Diencephalon (tissue), 1 donor: Measurements from ENCODE around the gene NMRAL1. TPM values are rescaled to one million over a fixed set of nuclear protein-coding genes. Genes with fewer than 3 reads are reported as not detected.

Source experiments
- small RNA-seq: library from RNA; depleted of rRNA; stranded (forward); fragments of <200 nt; gene quantifications from one replicate; pipeline ENCODE3, GENCODE V24; 2014
- total RNA-seq: library from RNA; depleted of rRNA; stranded (reverse); fragments of >200 nt; gene quantifications from one replicate; pipeline ENCODE4 v1.2.3, GENCODE V29; 2014

The NMRAL1 gene
- 49.1 TPM for total RNA-seq

GRCh38 chr16:4474192-4474961 lies at the start of gene NMRAL1:
Gene NMRAL1 (minus strand): TSS chr16:4474625. CDS start chr16:4474132, 493 bp downstream.

DNA sequence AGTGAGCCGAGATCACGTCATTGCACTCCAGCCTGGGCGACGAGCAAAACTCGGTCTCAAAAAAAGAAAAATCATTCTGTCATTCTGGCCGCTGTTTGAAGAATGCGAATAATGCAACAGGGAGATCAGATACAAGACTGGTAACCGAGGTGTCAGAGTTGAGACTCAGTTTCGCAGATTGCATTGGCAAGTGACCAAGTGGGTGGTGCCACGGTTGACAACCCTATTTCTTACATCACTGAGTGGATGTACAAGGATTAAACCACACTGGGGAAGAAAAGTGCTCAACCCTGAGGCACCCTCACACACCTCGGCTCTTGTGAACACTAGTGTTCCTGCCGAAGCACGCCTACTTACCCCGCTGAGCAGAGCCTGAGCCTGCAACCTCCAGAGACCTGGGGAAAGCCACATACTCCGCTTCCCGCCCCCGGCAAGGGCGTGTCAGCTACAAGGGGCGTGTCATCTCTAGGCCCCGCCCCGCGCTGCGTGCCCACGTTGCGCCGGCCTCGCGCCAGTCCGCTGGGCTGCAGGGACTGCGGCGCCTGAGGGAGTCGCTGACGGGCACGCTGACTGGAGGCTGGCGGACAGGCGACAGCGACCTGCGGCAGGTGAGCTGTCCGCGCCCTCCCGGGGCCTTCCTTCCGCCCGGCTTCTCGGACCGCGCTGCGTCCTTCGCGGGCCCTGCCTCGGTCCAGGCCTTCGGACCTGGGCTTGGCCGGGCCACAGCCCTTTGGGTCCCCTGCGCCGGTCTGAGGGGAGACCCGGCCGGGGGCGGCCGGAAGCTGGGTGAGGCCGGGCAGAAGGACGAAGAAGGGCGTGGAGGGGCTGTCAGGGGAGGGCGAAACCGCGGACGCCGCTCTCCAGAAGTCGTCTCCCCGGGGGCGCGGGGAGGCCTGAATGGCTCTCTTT lies 1.7 kb upstream of the NMRAL1 start, which contains the start of gene HMOX2:
Gene HMOX2 (plus strand): TSS at position 519 of the 909 bp plus-strand sequence. CDS start 29,127 bp downstream, outside the sequence.

GRCh38 chr16:4425378-4426020 lies 48.9 kb downstream of the NMRAL1 start, which contains the start of gene DNAJA3:
Gene DNAJA3 (plus strand): TSS chr16:4425868. CDS start chr16:4425882, 14 bp downstream.

GRCh38 chr16:4416200-4417032 lies 58.0 kb downstream of the NMRAL1 start, which contains the start of gene CORO7:
Gene CORO7 (minus strand): TSS chr16:4416596. CDS start chr16:4416518, 78 bp downstream.

Small RNA genes within 50 kb of the gene (small RNA-seq; reads per million reads assigned to genes)
- gene AC012676.2, result not detected

Other genes with a start within 250 kb of the NMRAL1 start
- 0.23 TPM for gene SRL, start 232.5 kb downstream of the NMRAL1 start, total RNA-seq
- 6.5 TPM for gene TFAP4, start 201.6 kb downstream of the NMRAL1 start, total RNA-seq
- 5.8 TPM for gene GLIS2, start 158.6 kb downstream of the NMRAL1 start, total RNA-seq
- gene PAM16, start 123.3 kb downstream of the NMRAL1 start, total RNA-seq, result 26.1 TPM
- 3.0 TPM for gene VASN, start 102.8 kb downstream of the NMRAL1 start, total RNA-seq
- 29.5 TPM for gene CORO7, start 58.0 kb downstream of the NMRAL1 start, total RNA-seq
- 33.0 TPM for gene DNAJA3, start 48.8 kb downstream of the NMRAL1 start, total RNA-seq
- 58.8 TPM for gene HMOX2, start 1.8 kb upstream of the NMRAL1 start, total RNA-seq
- gene CDIP1, start 64.1 kb upstream of the NMRAL1 start, total RNA-seq, result 18.5 TPM
- gene C16orf96, start 81.7 kb upstream of the NMRAL1 start, total RNA-seq, result 0.46 TPM
- gene UBALD1, start 140.3 kb upstream of the NMRAL1 start, total RNA-seq, result 2.1 TPM
- 43.8 TPM for gene MGRN1, start 150.2 kb upstream of the NMRAL1 start, total RNA-seq
- 47.5 TPM for gene NUDT16L1, start 218.9 kb upstream of the NMRAL1 start, total RNA-seq